Peyer's patch (tissue), 4 donors: ENCODE data around the gene FNDC11.

ENCODE experiments used
- POLR2A ChIP-seq, 2 donors: fragments of 450-650 bp; IDR thresholded peaks; one replicate each; pipeline ENCODE4 v1.5.1; 2017; ENCODE audit warnings: antibody characterized with exemption in 2 of 2, mild to moderate bottlenecking in 2 of 2, moderate library complexity in 2 of 2
- TF ChIP-seq, protein P1 (sequence below), 6 experiments: fragments of 450-650 bp in 4 of 6; fragments of 200-600 bp in 2 of 6; sonication (generic) in 1 of 6; IDR thresholded peaks; one replicate each; pipeline ENCODE4 v1.5.1; 2017 to 2019; ENCODE audit warnings: antibody characterized with exemption in 6 of 6, mild to moderate bottlenecking in 3 of 6, moderate library complexity in 1 of 6

DNA sequence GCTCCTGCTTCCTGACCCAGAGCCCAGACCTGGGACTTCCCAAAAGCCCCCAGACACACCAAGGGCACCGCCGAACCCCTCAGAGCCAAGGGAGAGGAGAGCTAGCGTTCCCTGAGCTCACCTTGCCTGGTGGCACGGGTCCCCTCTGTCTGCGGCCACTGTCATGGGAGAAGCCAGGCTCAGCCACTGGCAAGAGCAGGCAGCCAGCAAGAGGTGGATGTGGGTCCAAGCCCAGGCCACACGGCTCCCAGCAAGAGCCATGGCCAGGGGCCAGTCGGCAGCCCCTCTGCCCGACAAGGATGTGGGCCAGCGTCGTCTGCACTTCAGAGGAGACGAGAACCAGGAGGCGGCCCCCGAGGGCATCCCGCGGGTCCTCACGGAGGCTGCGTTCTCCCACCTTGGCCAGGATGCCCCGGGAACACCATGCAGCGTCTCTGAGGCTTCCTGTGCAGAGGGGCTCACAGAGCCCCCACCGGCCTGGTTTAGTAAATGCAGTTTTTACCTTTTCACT is 35.6 kb upstream of the FNDC11 start:
- no peak for TF ChIP-seq POLR2A (IDR thresholded peaks at IDR 0.05)
- TF ChIP-seq, protein P1, sequence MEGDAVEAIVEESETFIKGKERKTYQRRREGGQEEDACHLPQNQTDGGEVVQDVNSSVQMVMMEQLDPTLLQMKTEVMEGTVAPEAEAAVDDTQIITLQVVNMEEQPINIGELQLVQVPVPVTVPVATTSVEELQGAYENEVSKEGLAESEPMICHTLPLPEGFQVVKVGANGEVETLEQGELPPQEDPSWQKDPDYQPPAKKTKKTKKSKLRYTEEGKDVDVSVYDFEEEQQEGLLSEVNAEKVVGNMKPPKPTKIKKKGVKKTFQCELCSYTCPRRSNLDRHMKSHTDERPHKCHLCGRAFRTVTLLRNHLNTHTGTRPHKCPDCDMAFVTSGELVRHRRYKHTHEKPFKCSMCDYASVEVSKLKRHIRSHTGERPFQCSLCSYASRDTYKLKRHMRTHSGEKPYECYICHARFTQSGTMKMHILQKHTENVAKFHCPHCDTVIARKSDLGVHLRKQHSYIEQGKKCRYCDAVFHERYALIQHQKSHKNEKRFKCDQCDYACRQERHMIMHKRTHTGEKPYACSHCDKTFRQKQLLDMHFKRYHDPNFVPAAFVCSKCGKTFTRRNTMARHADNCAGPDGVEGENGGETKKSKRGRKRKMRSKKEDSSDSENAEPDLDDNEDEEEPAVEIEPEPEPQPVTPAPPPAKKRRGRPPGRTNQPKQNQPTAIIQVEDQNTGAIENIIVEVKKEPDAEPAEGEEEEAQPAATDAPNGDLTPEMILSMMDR (IDR thresholded peaks at IDR 0.05): no peak
